ENCODE results near the gene SLC22A15. TPM values are rescaled to one million over a fixed set of nuclear protein-coding genes. Genes with fewer than 3 reads are reported as not detected.

SLC22A15 gene
- polyA plus RNA-seq, 1 donor from 2014 or later: 3.1 TPM

GRCh38 chr1:115939455-115939854, 36.9 kb upstream of the SLC22A15 start:
- Histone ChIP-seq H3K9me2 (ENCODE audit: insufficient read depth, low read length) (no peaks in the 10 kb centered on the region), H3K27me3 (ENCODE audit: insufficient read depth, low read depth, low read length) (no peaks in the 10 kb centered on the region), H3K4me3 (ENCODE audit: low read length) (no peak overlapping the region), H3K4me2 (ENCODE audit: low read length) (no peak overlapping the region), H3K9ac (ENCODE audit: low read length) (no peak overlapping the region), H4K20me1 (ENCODE audit: insufficient read depth) (no peaks in the 10 kb centered on the region), H3K27ac (ENCODE audit: low read length) (no peak overlapping the region), H3K36me3 (ENCODE audit: insufficient read depth, low read length) (no peaks in the 10 kb centered on the region), H3K9me3 (ENCODE audit: low read length) (no peaks in the 10 kb centered on the region), H2AFZ (ENCODE audit: low read depth, low read length) (no peak overlapping the region), H3F3A (ENCODE audit: insufficient read depth, low read length, poor library complexity, severe bottlenecking) (no peaks in the 10 kb centered on the region), H3K79me2 (replicated peaks; ENCODE audit: insufficient read depth, low read length) (no peaks in the 10 kb centered on the region)
- TF ChIP-seq TAF1 (IDR thresholded peaks at IDR 0.05; ENCODE audit: low read depth) (no peak), EP300 (conservative IDR thresholded peaks at IDR 0.05; ENCODE audit: poor library complexity, severe bottlenecking) (no peak), POLR2AphosphoS5 (IDR thresholded peaks at IDR 0.05) (no peak), MXI1 (conservative IDR thresholded peaks at IDR 0.05; ENCODE audit: poor library complexity, severe bottlenecking) (no peak), EZH2 (IDR thresholded peaks at IDR 0.05; ENCODE audit: borderline replicate concordance, insufficient read depth, low read length, poor library complexity, severe bottlenecking) (no peak), RAD21 (conservative IDR thresholded peaks at IDR 0.05) (no peak), CTCF (IDR thresholded peaks at IDR 0.05; ENCODE audit: poor library complexity, severe bottlenecking) (no peak), REST (IDR thresholded peaks at IDR 0.05; ENCODE audit: borderline replicate concordance) (no peak), SMC3 (conservative IDR thresholded peaks at IDR 0.05; ENCODE audit: poor library complexity) (no peak)

- no peak overlapping the region for H3K9ac ChIP-seq (ENCODE audit: low read length)
- no peak overlapping the region for H3K4me2 ChIP-seq (ENCODE audit: low read length)
- no peaks in the 10 kb centered on the region for H3F3A ChIP-seq (ENCODE audit: insufficient read depth, low read length, poor library complexity, severe bottlenecking)
- H3K27me3 ChIP-seq (ENCODE audit: insufficient read depth, low read depth, low read length): no peaks in the 10 kb centered on the region
- H3K9me3 ChIP-seq (ENCODE audit: low read length): no peaks in the 10 kb centered on the region
- no peaks in the 10 kb centered on the region for H3K9me2 ChIP-seq (ENCODE audit: insufficient read depth, low read length)
- no peak overlapping the region for H2AFZ ChIP-seq (ENCODE audit: low read depth, low read length)
- H3K79me2 ChIP-seq (replicated peaks; ENCODE audit: insufficient read depth, low read length): no peaks in the 10 kb centered on the region
- H3K27ac ChIP-seq (ENCODE audit: low read length): no peak overlapping the region
- no peaks in the 10 kb centered on the region for H4K20me1 ChIP-seq (ENCODE audit: insufficient read depth)
- H3K4me3 ChIP-seq (ENCODE audit: low read length): no peak overlapping the region
- no peaks in the 10 kb centered on the region for H3K36me3 ChIP-seq (ENCODE audit: insufficient read depth, low read length)
- TF ChIP-seq REST (IDR thresholded peaks at IDR 0.05; ENCODE audit: borderline replicate concordance) (no peak), POLR2AphosphoS5 (IDR thresholded peaks at IDR 0.05) (no peak)
Observed at GRCh38 chr1:115946116-115946515, 30.2 kb upstream of the SLC22A15 start.
